MM.1S (cell line): ENCODE results near the gene EPN1.

Source experiments
- DNase-seq: peaks from one replicate; pipeline ENCODE4 v3.0.0-alpha.2; 2015
- H2AFZ ChIP-seq: fragments of 300-600 bp; sonication (generic); 2 replicates; pipeline ENCODE4 v1.6.0; 2016; ENCODE audit warnings: antibody characterized with exemption, low read length
- H3F3A ChIP-seq: fragments of 300-600 bp; sonication (generic); 2 replicates; pipeline ENCODE4 v1.6.1; 2016; ENCODE audit warnings: mild to moderate bottlenecking, antibody characterized with exemption, low read length, moderate library complexity, mixed read lengths; ENCODE audit not compliant: insufficient read depth
- H3K27ac ChIP-seq: fragments of 300-600 bp; sonication (generic); 2 replicates; pipeline ENCODE4 v1.5.1; 2016; ENCODE audit warnings: mild to moderate bottlenecking, low read length
- H3K27me3 ChIP-seq: fragments of 300-600 bp; sonication (generic); replicated peaks from 2 replicates; pipeline ENCODE4 v1.6.0; 2016; ENCODE audit warnings: low read length; ENCODE audit not compliant: insufficient read depth
- H3K36me3 ChIP-seq: fragments of 300-600 bp; sonication (generic); replicated peaks from 2 replicates; pipeline ENCODE4 v1.6.1; 2016; ENCODE audit warnings: mild to moderate bottlenecking, low read length, mixed read lengths; ENCODE audit not compliant: insufficient read depth
- H3K4me1 ChIP-seq: fragments of 300-600 bp; sonication (generic); 2 replicates; pipeline ENCODE4 v1.6.1; 2016; ENCODE audit warnings: low read length, mixed read lengths
- H3K4me2 ChIP-seq: fragments of 300-600 bp; sonication (generic); 2 replicates; pipeline ENCODE4 v1.6.0; 2016; ENCODE audit warnings: low read depth, low read length
- H3K4me3 ChIP-seq: fragments of 300-600 bp; sonication (generic); 2 replicates; pipeline ENCODE4 v1.5.1; 2016; ENCODE audit warnings: low read length, mixed read lengths
- H3K79me2 ChIP-seq: fragments of 300-600 bp; sonication (generic); 2 replicates; pipeline ENCODE4 v1.6.1; 2016; ENCODE audit warnings: mixed run types, low read length, mixed read lengths
- H3K9ac ChIP-seq: fragments of 300-600 bp; sonication (generic); 2 replicates; pipeline ENCODE4 v1.6.1; 2016; ENCODE audit warnings: low read length, mixed read lengths
- H3K9me2 ChIP-seq: fragments of 300-600 bp; sonication (generic); replicated peaks from 2 replicates; pipeline ENCODE4 v1.6.1; 2016; ENCODE audit warnings: mild to moderate bottlenecking, low read length, mixed read lengths; ENCODE audit not compliant: insufficient read depth
- H3K9me3 ChIP-seq: fragments of 300-600 bp; sonication (generic); replicated peaks from 2 replicates; pipeline ENCODE4 v1.6.1; 2016; ENCODE audit warnings: mild to moderate bottlenecking, low read length, mixed read lengths; ENCODE audit not compliant: insufficient read depth
- H4K20me1 ChIP-seq: fragments of 300-600 bp; sonication (generic); 2 replicates; pipeline ENCODE4 v1.6.1; 2016; ENCODE audit warnings: mild to moderate bottlenecking, low read length, moderate library complexity, mixed read lengths; ENCODE audit not compliant: insufficient read depth
- CTCF ChIP-seq: fragments of 300-600 bp; sonication (generic); IDR thresholded peaks from 2 replicates; pipeline ENCODE4 v1.5.1; 2016; ENCODE audit warnings: antibody characterized with exemption, low read length, mixed read lengths
- EZH2 ChIP-seq: fragments of 300-600 bp; sonication (generic); optimal IDR thresholded peaks from 2 replicates; pipeline ENCODE3; 2017; ENCODE audit warnings: low read depth, mild to moderate bottlenecking, antibody characterized with exemption, low read length, mixed read lengths
- EZH2phosphoT487 ChIP-seq: fragments of 300-600 bp; sonication (generic); IDR thresholded peaks from 2 replicates; pipeline ENCODE4 v1.6.1; 2018; ENCODE audit warnings: antibody characterized with exemption, low read length

The EPN1 gene

GRCh38 chr19:55704494-55705245 is 29.6 kb downstream of the EPN1 start:
- Histone ChIP-seq H3K4me3 (no peak overlapping the region), H3F3A (no peaks in the 10 kb centered on the region), H3K9me3 (no peaks in the 10 kb centered on the region), H3K9ac (no peak overlapping the region), H3K4me2 (no peak overlapping the region), H4K20me1 (no peaks in the 10 kb centered on the region), H3K79me2 (no peaks in the 10 kb centered on the region), H3K9me2 (no peaks in the 10 kb centered on the region), H3K36me3 (0 out of 2 replicates have a peak, but pooled peaks cover 2% of the 10 kb centered on the region), H2AFZ (no peak overlapping the region), H3K27me3 (no peaks in the 10 kb centered on the region), H3K4me1 (no peaks in the 10 kb centered on the region), H3K27ac (no peak overlapping the region)
- no peak for DNase-seq
- no peak for TF ChIP-seq EZH2phosphoT487
- TF ChIP-seq EZH2: no peak
- no peak for TF ChIP-seq CTCF

DNA sequence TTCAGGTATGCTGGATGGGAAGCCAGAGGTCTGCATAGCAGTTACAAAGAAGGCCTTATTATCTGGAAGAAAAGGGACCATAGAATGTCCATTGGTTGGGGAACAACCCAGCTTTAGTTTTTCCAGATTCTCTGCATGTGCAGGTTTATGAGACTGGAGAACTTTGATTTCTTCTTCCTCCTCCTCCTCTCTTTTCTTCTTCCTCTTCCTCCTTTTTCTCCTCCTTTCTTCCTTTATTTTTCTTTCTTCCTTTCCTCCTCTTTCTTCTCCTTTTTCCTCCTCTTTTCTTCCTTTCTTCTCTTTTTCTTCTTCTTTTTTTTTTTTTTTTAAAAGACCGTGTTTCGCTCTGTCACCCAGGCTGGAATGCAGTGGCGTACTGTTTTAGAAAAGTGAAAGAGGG is 30.9 kb downstream of the EPN1 start:
- no peaks in the 10 kb centered on the region for H3K27me3 ChIP-seq
- DNase-seq: no peak
- no peak overlapping the region for H3K4me2 ChIP-seq
- no peak overlapping the region for H3K4me3 ChIP-seq
- H3F3A ChIP-seq: no peaks in the 10 kb centered on the region
- H3K36me3 ChIP-seq: 0 out of 2 replicates have a peak, but pooled peaks cover 2% of the 10 kb centered on the region
- no peaks in the 10 kb centered on the region for H3K4me1 ChIP-seq
- H2AFZ ChIP-seq: no peak overlapping the region
- TF ChIP-seq EZH2 (no peak), EZH2phosphoT487 (no peak), CTCF (no peak)
- no peaks in the 10 kb centered on the region for H3K9me2 ChIP-seq
- H3K9ac ChIP-seq: no peak overlapping the region
- no peaks in the 10 kb centered on the region for H4K20me1 ChIP-seq
- no peaks in the 10 kb centered on the region for H3K79me2 ChIP-seq
- H3K9me3 ChIP-seq: no peaks in the 10 kb centered on the region
- H3K27ac ChIP-seq: no peak overlapping the region

DNA sequence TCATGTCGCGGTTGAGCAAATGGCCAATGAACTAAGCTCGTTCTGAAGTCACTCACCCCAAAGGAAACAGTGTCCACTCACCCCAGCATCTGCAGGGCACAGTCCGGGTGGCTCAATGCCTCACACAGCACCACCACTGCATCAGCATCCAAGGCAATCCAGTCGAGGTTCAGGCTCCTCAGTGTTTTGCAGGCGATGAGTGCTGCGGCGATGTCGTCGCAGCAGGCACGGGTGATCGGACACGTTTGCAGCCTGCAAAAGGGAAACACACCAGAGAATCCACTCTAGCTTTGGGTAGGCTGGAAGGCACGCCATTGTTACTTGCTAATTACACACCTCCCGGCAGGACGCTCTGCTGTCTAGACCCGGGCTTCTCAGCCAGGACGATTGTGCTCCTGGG is 36.7 kb downstream of the EPN1 start:
- H3K27ac ChIP-seq: no peak overlapping the region
- no peaks in the 10 kb centered on the region for H4K20me1 ChIP-seq
- no peak overlapping the region for H3K9ac ChIP-seq
- H3K36me3 ChIP-seq: no peaks in the 10 kb centered on the region
- H3F3A ChIP-seq: no peaks in the 10 kb centered on the region
- H3K9me2 ChIP-seq: no peaks in the 10 kb centered on the region
- TF ChIP-seq CTCF: no peak
- no peak for TF ChIP-seq EZH2phosphoT487
- no peak for TF ChIP-seq EZH2
- H3K79me2 ChIP-seq: no peaks in the 10 kb centered on the region
- no peaks in the 10 kb centered on the region for H3K4me1 ChIP-seq
- no peak for DNase-seq
- no peaks in the 10 kb centered on the region for H3K9me3 ChIP-seq
- no peak overlapping the region for H3K4me3 ChIP-seq
- H3K4me2 ChIP-seq: no peak overlapping the region
- peaks cover 34% of the 10 kb centered on the region for H3K27me3 ChIP-seq
- H2AFZ ChIP-seq: no peak overlapping the region
